ENCODE data around the gene TAMM41.

DNA sequence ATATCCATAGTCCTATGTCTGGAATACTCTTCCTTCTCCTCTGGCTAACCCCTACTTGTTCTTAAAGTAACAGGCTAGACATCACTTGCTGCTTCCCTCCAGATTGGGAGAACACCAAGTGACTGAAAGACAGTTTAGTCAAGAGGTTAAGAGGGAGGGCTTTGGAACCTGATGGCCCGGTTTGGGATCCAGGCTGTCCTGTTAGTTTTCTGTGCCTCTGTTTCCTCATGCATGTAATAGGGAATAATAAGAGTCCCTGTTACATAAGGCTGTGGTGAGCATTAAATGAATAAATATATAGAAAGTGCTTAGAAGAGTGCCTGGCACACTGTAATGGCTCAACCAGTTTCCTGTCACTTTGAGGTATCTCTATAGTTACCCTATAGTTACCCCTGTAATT, 66.3 kb downstream of the TAMM41 start:
- TF ChIP-seq, protein P1, sequence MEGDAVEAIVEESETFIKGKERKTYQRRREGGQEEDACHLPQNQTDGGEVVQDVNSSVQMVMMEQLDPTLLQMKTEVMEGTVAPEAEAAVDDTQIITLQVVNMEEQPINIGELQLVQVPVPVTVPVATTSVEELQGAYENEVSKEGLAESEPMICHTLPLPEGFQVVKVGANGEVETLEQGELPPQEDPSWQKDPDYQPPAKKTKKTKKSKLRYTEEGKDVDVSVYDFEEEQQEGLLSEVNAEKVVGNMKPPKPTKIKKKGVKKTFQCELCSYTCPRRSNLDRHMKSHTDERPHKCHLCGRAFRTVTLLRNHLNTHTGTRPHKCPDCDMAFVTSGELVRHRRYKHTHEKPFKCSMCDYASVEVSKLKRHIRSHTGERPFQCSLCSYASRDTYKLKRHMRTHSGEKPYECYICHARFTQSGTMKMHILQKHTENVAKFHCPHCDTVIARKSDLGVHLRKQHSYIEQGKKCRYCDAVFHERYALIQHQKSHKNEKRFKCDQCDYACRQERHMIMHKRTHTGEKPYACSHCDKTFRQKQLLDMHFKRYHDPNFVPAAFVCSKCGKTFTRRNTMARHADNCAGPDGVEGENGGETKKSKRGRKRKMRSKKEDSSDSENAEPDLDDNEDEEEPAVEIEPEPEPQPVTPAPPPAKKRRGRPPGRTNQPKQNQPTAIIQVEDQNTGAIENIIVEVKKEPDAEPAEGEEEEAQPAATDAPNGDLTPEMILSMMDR (IDR thresholded peaks at IDR 0.05): no peak
- no peak for TF ChIP-seq ZFX (IDR thresholded peaks at IDR 0.05; ENCODE audit: borderline replicate concordance)
